Measurements from ENCODE around the gene KRTAP4-9.
"Not testable (repeated sequence)": the region's sequence is repeated elsewhere in the genome, so short reads cannot be mapped to it uniquely, and the experiment has no call there.

KRTAP4-9 gene

GRCh38 chr17:41105347-41105746 is at the start of gene KRTAP4-9:
TSS of gene KRTAP4-9 (plus strand) at chr17:41105389. CDS start at chr17:41105389, 0 bp downstream.
- DNase-seq: not testable (repeated sequence)

GRCh38 chr17:41057547-41057946 is 47.6 kb upstream of the KRTAP4-9 start:
- DNase-seq: no peak

DNA sequence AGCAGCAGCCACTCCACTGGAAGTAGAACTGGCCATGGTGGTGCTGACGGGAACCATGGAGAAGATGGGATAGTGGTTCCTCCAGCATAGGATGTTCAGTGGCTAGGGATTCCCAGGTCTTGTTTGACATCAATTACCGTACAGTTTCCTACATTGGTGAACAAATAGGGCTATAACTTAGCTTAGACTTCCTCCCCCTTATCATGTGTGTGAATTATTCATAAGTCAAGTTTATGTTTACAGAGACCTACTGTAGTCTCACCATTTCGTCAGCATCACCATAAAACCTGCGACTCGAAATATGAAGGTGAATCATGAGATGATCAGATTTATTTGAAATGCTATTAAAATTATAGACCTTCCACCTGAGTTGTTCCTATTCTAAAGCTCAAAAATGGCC is 46.4 kb upstream of the KRTAP4-9 start:
- DNase-seq: no peak

DNA sequence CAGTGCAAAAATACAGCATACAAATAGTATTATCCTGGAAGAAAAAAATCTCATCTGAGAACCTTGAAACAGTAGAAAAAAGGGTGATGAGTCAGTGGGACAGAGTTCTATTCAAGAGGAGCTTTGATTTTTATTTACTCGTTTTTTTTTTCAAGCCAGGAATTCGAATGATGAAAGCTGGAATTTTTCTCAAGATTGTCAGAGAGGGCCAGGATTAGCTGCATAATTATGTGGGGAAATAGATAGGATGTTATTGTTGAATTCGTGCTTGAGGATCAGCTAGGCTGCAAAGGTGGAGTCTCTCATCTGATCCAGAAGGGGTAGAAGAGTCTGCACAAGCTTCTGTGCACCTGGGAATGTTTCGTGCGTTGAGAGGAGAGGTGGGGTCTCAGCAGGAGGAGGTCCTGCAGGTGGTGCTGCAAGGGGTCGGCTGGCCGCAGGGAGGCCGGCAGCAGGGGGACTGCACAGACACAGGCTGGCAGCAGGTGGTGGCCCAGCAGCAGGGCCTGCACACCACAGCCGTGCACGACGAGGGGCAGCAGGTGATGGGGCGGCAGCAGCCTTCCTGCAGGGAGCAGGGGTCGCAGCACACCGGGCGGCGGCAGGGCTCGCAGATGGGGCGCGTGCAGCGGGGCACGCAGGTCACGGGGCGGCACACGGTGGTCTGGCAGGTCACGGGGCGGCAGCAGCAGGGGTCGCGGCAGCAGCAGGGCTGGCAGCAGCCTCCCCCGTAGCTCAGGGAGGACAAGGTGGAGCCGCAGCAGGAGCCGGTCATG is 45.7 kb upstream of the KRTAP4-9 start:
- DNase-seq: not testable (repeated sequence)

- DNase-seq: no peak
Measured at GRCh38 chr17:41060052-41060604, 45.1 kb upstream of the KRTAP4-9 start, which contains the start of gene KRTAP2-3. TSS of gene KRTAP2-3 (minus strand) at chr17:41060114. CDS start at chr17:41060050, 64 bp downstream.

DNA sequence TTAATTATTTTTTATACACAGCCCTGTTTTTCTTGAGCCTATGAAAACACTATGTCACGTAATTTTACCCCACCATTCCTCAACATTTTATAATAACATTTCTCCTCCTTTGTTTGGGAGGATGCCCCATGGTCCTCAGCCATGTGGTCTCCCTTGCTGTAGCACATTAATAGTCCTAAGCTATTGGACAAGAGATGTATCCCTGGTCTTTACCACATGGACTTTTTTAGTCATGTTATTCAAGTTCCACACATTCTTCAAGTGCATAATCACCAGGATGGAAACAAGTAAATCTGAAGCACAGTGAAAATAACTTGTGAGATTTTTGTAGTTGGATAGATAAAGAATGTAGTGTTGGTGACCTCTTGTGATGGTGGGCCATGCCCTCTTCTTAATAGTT is 43.2 kb upstream of the KRTAP4-9 start:
- no peak for DNase-seq

DNA sequence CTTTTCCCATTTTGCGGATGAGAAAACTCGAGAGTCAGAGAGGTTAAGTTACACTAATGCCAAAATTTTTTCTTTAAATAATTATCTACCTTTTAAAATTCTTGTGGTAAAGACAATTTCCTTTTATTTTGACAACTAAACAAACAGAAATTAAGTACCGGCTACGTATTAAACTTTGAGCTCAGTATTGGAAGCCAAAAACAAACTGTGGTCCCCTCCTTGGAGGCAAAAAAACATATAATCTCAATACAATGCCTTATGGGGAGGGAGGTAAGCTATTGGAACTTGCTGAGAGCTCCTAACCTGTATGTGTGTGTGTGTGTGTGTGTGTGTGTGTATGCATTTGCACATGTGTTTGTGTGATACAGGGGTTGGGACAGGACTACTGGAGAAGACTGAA is 41.7 kb upstream of the KRTAP4-9 start:
- DNase-seq: no peak

DNA sequence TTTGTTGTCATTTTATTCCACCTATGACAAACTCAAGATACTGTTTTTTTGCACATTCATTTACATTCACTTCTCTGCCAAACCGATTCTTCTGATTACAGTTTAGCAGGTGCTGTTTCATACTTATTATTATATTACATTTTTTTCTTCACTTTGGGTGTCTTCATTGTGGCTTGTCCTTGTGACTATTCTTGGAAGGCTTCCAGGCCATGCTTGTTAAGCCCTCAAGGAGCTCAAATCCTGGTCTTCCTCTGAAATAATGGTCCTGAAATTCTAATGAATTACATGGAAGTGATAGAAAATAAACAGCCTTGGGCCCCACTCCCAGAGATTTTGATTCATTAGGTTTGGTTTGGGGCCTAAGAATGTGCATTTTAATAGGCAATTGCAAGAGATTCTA is 40.9 kb upstream of the KRTAP4-9 start:
- no peak for DNase-seq

DNA sequence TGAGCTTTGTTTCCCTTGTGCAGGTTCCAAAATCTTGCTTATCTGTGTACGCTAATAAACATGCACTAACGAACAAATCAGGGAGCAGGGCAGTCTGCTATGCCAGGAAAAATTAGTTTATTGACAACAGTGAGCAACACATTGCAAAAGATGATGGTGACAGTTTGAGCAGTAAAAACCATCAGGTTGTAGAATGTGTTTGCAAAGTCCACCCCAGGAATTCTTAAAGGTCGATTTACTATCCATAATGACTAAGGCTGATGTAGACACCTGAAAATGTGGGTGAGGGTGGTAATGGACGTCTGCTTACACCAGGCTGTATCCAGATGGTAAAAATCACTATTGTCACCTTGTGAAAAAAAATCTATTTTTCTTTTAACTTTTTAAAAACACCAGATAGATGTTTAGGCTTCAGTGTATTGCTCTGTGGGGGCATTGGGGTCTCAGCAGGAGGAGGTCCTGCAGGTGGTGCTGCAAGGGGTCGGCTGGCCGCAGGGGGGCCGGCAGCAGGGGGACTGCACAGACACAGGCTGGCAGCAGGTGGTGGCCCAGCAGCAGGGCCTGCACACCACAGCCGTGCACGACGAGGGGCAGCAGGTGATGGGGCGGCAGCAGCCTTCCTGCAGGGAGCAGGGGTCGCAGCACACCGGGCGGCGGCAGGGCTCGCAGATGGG is 40.0 kb upstream of the KRTAP4-9 start:
- DNase-seq: not testable (repeated sequence)

DNA sequence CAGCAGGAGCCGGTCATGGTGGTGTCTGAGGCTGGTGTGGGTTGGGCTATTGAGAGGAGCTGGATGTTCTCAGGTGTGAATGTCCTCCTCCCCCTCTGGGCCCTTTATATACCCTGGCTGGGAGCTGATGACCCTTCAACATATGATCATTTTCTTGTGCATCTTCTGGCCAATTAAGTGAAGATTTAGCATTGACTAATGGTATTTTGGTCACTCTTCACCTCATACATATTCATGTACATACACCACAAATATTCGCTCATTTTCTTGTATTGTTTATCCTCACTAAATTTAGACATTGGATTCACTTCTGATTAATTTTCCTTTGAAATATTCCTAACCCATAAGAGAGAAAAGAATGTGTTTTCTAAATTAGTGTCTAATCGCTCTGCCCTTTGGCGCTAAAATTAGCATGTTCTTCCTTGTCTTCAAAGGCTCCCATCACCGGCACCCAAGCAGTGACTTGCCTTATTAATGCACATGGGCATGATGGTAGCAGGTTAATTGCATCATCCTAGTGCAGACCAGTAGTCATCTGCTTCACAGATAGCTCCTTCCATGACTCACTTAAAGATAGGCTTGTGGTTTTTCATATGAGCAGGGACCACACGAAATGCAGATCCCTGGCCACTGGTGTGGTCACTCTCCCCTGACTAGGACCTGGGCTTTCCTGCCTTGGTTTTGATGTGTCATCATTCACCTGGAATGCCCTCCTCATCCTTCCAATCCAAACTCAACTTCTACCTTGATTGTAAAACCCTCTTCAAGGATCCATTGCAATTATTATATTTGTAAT is 39.2 kb upstream of the KRTAP4-9 start, which contains the start of gene KRTAP2-4:
KRTAP2-4 (minus strand) TSS at position 51 of the 796 bp plus-strand sequence; CDS start at position 17, 34 bp downstream.
- peak; percentile 86 for DNase-seq

- no peak for DNase-seq
Measured at GRCh38 chr17:41067281-41067680, 37.9 kb upstream of the KRTAP4-9 start.

DNA sequence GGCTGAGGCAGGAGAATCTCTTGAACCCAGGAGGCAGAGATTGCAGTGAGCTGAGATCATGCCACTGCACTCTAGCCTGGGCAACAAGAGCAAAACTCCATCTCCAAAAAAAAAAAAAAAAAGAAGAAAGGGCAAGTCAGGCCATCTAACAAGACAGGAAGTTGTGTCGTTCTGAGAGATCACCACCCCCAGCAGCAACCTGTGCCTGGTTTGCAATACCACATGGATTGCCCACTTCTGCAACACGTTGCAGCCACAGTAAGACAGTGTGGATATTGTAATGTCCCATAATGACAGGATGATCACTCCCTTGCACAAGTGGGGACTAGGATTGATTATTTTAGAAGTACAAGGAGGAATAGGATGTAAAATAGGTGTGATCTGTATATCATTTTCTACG is 36.2 kb upstream of the KRTAP4-9 start:
- peak; percentile 69 for DNase-seq

DNA sequence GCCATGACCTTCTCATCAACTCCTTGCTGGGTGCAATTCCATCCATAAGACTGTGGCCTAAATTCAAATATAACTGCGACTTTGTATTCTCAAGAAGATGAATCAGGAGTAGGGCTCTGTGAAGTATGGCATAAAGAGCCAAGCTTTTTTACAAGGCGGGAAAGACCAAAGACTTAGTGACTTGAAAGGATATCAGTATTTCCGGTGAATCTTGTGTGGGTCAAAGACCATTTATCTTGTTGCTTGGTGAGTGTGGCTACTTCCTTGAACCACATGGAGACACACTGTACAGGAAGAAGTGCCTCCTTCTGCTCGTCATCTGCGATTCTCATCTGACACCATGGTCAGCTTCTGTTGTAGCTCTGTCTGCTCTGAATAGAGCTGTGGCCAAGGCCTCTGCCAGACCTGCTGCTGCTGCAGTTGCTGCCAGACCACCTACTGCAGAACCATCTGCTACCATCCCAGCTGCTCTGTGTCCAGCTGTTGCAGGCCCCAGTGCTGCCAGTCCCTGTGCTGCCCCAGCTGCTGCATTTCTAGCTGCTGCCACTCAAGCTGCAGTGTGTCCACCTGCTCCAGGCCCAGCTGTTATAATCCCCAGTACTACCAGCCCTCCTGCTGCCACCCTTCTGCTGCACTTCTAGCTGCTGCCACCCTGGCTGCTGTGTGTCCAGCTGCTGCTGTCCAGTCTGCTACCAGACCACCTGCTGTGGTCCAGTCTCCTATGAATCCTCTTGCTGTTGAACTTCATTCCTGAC is 33.4 kb upstream of the KRTAP4-9 start:
- no peak for DNase-seq

- DNase-seq: no peak
Measured at GRCh38 chr17:41073676-41074075, 31.5 kb upstream of the KRTAP4-9 start.

DNA sequence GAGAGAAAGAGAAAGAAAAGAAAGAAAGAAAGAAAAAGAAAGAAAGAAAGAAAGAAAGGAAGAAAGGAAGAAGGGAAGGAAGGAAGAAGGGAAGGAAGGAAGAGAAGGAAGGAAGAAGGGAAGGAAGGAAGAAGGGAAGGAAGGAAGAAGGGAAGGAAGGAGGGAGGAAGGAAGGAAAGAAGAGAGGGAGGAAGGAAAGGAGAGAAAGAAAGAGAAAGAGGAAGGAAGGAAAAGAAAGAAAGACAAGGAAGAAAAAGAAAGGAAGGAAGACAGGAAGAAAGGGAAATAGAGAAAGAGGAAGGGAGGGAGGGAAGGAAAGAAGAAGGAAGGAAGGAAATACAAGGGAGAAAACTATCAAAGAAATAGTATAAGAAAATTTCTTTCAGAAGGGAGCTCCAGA is 28.4 kb upstream of the KRTAP4-9 start:
- no peak for DNase-seq

DNA sequence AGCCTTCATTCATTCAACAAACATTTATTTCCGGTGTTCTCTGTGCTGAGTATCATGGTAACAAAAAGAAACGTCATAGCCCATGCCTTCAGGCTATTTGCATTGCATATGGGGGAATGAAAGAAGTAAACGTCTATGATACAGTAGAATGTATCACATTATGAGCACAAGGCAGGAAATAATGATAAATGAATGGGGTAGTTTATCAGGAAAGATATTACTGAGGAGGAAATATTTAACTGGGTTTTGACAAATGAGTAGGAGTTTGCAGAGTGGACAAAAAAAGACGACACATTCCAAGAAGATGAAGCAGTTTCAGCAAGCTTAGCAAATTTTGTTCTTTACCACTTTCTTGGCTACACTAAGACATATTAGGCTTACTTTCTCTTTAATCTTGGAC is 22.6 kb upstream of the KRTAP4-9 start:
- DNase-seq: no peak

- DNase-seq: not testable (repeated sequence)
Measured at GRCh38 chr17:41083427-41083826, 21.8 kb upstream of the KRTAP4-9 start.

DNA sequence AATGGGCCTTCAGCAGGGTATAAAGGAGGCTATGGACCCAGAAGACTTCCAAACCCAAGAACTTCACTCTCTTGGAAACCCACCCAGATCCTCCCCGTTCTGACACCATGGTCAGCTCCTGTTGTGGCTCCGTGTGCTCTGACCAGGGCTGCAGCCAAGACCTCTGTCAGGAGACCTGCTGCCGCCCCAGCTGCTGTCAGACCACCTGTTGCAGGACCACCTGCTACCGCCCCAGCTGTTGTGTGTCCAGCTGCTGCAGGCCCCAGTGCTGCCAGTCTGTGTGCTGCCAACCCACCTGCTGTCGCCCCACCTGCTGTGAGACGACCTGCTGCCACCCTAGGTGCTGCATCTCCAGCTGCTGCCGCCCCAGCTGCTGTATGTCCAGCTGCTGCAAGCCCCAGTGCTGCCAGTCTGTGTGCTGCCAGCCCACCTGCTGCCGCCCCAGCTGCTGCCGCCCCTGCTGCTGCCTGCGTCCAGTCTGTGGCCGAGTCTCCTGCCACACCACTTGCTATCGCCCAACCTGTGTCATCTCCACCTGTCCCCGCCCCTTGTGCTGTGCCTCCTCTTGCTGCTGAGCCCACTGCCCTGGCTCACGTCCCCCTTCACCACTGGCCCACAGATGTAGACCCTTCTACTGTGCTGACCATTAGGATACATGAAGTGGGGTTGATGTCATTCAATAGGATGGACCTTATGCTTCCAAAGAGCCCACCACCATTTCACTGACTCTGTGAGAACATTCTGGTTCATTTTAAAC is 20.9 kb upstream of the KRTAP4-9 start, which contains the start of gene KRTAP4-7:
KRTAP4-7 (plus strand) TSS at position 51 of the 757 bp plus-strand sequence; CDS start at position 108, 57 bp downstream.
- not testable (repeated sequence) for DNase-seq

GRCh38 chr17:41088760-41089352 is 16.3 kb upstream of the KRTAP4-9 start:
- DNase-seq: peak; percentile 65

- no peak for DNase-seq
Measured at GRCh38 chr17:41096055-41096454, 9.1 kb upstream of the KRTAP4-9 start.

GRCh38 chr17:41098042-41098441 is 7.1 kb upstream of the KRTAP4-9 start, which contains the start of gene KRTAP4-8:
TSS of gene KRTAP4-8 (minus strand) at chr17:41098142. CDS start at chr17:41098084, 58 bp downstream.
- DNase-seq: no peak
